ENCODE results near the gene ASPG. TPM values are rescaled to one million over a fixed set of nuclear protein-coding genes. Genes with fewer than 3 reads are reported as not detected.

ASPG gene
- total RNA-seq, 2 experiments from 2014 or later = not detected

DNA sequence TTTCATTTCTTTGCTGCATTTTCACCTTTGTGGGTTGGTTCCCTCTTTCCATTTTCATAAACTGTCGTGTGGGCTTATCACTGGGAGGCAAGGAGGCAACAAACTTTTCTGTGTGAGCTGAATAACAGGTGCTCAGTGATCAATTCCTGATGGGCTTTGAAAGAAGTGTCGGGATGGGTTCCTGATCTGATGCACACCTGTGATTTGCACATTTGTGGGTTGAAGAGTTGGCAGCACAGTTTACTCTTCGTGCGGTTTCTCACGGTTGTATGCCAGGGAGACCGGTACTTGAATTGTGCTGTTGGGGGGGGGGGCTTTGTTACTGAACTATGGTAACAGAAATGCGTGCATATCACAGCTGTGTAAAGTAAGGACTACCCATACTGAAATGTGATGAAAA is 16.0 kb upstream of the ASPG start:
- TF ChIP-seq, protein P1, sequence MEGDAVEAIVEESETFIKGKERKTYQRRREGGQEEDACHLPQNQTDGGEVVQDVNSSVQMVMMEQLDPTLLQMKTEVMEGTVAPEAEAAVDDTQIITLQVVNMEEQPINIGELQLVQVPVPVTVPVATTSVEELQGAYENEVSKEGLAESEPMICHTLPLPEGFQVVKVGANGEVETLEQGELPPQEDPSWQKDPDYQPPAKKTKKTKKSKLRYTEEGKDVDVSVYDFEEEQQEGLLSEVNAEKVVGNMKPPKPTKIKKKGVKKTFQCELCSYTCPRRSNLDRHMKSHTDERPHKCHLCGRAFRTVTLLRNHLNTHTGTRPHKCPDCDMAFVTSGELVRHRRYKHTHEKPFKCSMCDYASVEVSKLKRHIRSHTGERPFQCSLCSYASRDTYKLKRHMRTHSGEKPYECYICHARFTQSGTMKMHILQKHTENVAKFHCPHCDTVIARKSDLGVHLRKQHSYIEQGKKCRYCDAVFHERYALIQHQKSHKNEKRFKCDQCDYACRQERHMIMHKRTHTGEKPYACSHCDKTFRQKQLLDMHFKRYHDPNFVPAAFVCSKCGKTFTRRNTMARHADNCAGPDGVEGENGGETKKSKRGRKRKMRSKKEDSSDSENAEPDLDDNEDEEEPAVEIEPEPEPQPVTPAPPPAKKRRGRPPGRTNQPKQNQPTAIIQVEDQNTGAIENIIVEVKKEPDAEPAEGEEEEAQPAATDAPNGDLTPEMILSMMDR (conservative IDR thresholded peaks at IDR 0.05; ENCODE audit: low read length) = no peak
- no peak for TF ChIP-seq EZH2phosphoT487 (IDR thresholded peaks at IDR 0.05; ENCODE audit: borderline replicate concordance, low read depth, low read length)
- Histone ChIP-seq H3K27ac (ENCODE audit: low read depth, low read length, poor library complexity, severe bottlenecking) (no peak overlapping the region), H3K9me2 (ENCODE audit: insufficient read depth, low read length) (no peaks in the 10 kb centered on the region), H3K4me3 (ENCODE audit: low read depth, low read length, poor library complexity, severe bottlenecking) (no peak overlapping the region), H3K9me3 (ENCODE audit: low read length) (peaks cover 25% of the 10 kb centered on the region; the same call in 1 of the 2 replicates), H3K4me1 (ENCODE audit: insufficient read depth, low read length, poor library complexity, severe bottlenecking) (no peaks in the 10 kb centered on the region), H3K79me2 (ENCODE audit: insufficient read depth, low read depth, low read length) (no peaks in the 10 kb centered on the region), H3K4me2 (ENCODE audit: low read length) (no peak overlapping the region), H2AFZ (ENCODE audit: low read length) (no peak overlapping the region), H4K20me1 (ENCODE audit: insufficient read depth, low read length) (no peaks in the 10 kb centered on the region), H3K36me3 (ENCODE audit: insufficient read depth, low read length) (no peaks in the 10 kb centered on the region)
- DNase-seq (ENCODE audit: low spot score) = no peak
- ChIA-PET POLR2A (interaction anchor here (0.6 kb wide), 1 partner anchor 590 kb away, joined by 3 read pairs; no protein-coding TSS in a partner anchor), CTCF (ENCODE audit: unreplicated experiment) (no interaction called here)
- BruUV-seq (replicated peaks) = no TSS peak
- intact Hi-C loops (cut with micrococcal nuclease; ENCODE audit: unreplicated experiment) = no loop called here

DNA sequence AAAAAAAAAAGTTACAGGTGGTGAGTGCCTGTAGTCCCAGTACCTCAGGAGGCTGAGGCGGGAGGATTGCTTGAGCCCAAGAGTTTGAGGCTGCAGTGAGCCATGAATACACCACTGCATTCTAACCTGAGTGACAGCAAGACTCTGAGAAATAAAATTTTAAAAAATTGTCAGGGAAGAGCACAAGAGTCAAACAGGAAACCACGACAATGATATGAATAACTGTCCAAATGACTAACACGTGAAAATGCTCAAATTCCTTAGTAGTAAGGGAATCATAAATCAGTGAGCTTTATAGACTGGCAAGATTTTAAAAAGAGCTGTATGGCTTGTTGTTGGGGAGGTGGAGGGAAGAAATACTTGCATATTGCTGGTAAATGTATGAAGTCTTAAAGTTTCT is 12.9 kb upstream of the ASPG start:
- DNase-seq (ENCODE audit: low spot score) = no peak
- Histone ChIP-seq H2AFZ (ENCODE audit: low read length) (no peak overlapping the region), H3K4me1 (ENCODE audit: insufficient read depth, low read length, poor library complexity, severe bottlenecking) (no peaks in the 10 kb centered on the region), H3K27ac (ENCODE audit: low read depth, low read length, poor library complexity, severe bottlenecking) (no peak overlapping the region), H4K20me1 (ENCODE audit: insufficient read depth, low read length) (no peaks in the 10 kb centered on the region), H3K4me2 (ENCODE audit: low read length) (no peak overlapping the region), H3K9me2 (ENCODE audit: insufficient read depth, low read length) (no peaks in the 10 kb centered on the region), H3K36me3 (ENCODE audit: insufficient read depth, low read length) (no peaks in the 10 kb centered on the region), H3K79me2 (ENCODE audit: insufficient read depth, low read depth, low read length) (no peaks in the 10 kb centered on the region), H3K4me3 (ENCODE audit: low read depth, low read length, poor library complexity, severe bottlenecking) (no peak overlapping the region), H3K9me3 (ENCODE audit: low read length) (peaks cover 19% of the 10 kb centered on the region; the same call in 1 of the 2 replicates)
- TF ChIP-seq, protein P1 (conservative IDR thresholded peaks at IDR 0.05; ENCODE audit: low read length) = no peak
- TF ChIP-seq EZH2phosphoT487 (IDR thresholded peaks at IDR 0.05; ENCODE audit: borderline replicate concordance, low read depth, low read length) = no peak
- ChIA-PET CTCF (ENCODE audit: unreplicated experiment) (no interaction called here), POLR2A (interaction anchor here (0.7 kb wide), 1 partner anchor 41 kb away, joined by 3 read pairs; no protein-coding TSS in a partner anchor)
- intact Hi-C loops (cut with micrococcal nuclease; ENCODE audit: unreplicated experiment) = loop anchor here (10.0 kb wide), 1 partner anchor 572 kb away; no protein-coding TSS in a partner anchor
- no TSS peak for BruUV-seq (replicated peaks)

DNA sequence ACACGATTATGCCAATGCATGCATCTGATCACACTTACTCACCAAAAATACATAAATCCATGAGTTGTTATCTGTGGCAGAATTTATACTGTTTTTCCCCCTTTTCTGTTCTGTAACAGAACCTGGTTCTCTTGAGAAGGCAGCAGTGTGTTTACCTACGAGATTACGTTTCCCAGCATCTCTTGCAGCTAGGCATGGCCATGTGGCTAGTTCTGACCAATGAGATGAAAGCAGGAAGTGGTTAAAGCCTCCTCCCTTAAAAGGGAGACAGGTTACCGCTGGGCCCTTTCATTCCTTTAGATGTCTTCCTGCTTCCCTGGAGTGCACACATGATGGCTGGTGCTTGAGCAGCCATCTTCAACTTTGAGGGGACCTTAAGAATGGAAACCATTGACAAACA is 11.7 kb upstream of the ASPG start:
- H3K9me3 ChIP-seq (ENCODE audit: low read length) = peaks cover 19% of the 10 kb centered on the region; the same call in 1 of the 2 replicates
- ChIA-PET POLR2A (no interaction called here), CTCF (ENCODE audit: unreplicated experiment) (no interaction called here)

More for the DNA sequence above, 11.7 kb upstream of the ASPG start:
- intact Hi-C loops (cut with micrococcal nuclease; ENCODE audit: unreplicated experiment) = loop anchor here (10.0 kb wide), 1 partner anchor 571 kb away; no protein-coding TSS in a partner anchor
- H3K4me2 ChIP-seq (ENCODE audit: low read length) = no peak overlapping the region
- H3K4me1 ChIP-seq (ENCODE audit: insufficient read depth, low read length, poor library complexity, severe bottlenecking) = peaks cover 5% of the 10 kb centered on the region
- TF ChIP-seq EZH2phosphoT487 (IDR thresholded peaks at IDR 0.05; ENCODE audit: borderline replicate concordance, low read depth, low read length) = no peak
- TF ChIP-seq, protein P1 (conservative IDR thresholded peaks at IDR 0.05; ENCODE audit: low read length) = no peak
- no peak overlapping the region for H3K4me3 ChIP-seq (ENCODE audit: low read depth, low read length, poor library complexity, severe bottlenecking)
- no peaks in the 10 kb centered on the region for H4K20me1 ChIP-seq (ENCODE audit: insufficient read depth, low read length)
- BruUV-seq (replicated peaks) = no TSS peak
- no peaks in the 10 kb centered on the region for H3K79me2 ChIP-seq (ENCODE audit: insufficient read depth, low read depth, low read length)
- DNase-seq (ENCODE audit: low spot score) = peak; percentile 17
- H3K36me3 ChIP-seq (ENCODE audit: insufficient read depth, low read length) = no peaks in the 10 kb centered on the region
- no peak overlapping the region for H2AFZ ChIP-seq (ENCODE audit: low read length)
- H3K27ac ChIP-seq (ENCODE audit: low read depth, low read length, poor library complexity, severe bottlenecking) = no peak overlapping the region
- no peaks in the 10 kb centered on the region for H3K9me2 ChIP-seq (ENCODE audit: insufficient read depth, low read length)

Measured in OCI-LY7 (cell line).